Neural progenitor cell (in vitro differentiated cells): ENCODE results near the gene TMEM240. TPM values are rescaled to one million over a fixed set of nuclear protein-coding genes. Genes with fewer than 3 reads are reported as not detected.

Source experiments
- DNase-seq: peaks from one replicate; pipeline ENCODE4 v3.0.0-alpha.2; 2016; ENCODE audit warnings: low spot score
- H2AFZ ChIP-seq: fragments of 200-600 bp; sonication (generic); replicated peaks from 2 replicates; pipeline ENCODE4 v1.6.1; 2016; ENCODE audit warnings: antibody characterized with exemption
- H3F3A ChIP-seq: fragments of 200-600 bp; sonication (generic); 2 replicates; pipeline ENCODE4 v1.6.1; 2016; ENCODE audit warnings: antibody characterized with exemption, low read depth
- H3K27ac ChIP-seq: fragments of 200-600 bp; sonication (generic); 2 replicates; pipeline ENCODE4 v1.5.1; 2016; ENCODE audit warnings: mild to moderate bottlenecking
- H3K27me3 ChIP-seq: fragments of 200-600 bp; sonication (generic); 2 replicates; pipeline ENCODE4 v1.6.1; 2016; ENCODE audit warnings: mild to moderate bottlenecking, moderate library complexity
- H3K36me3 ChIP-seq: fragments of 200-600 bp; sonication (generic); 2 replicates; pipeline ENCODE4 v1.5.1; 2016
- H3K4me1 ChIP-seq: fragments of 200-600 bp; sonication (generic); 2 replicates; pipeline ENCODE4 v1.6.1; 2016; ENCODE audit warnings: mixed run types
- H3K4me2 ChIP-seq: fragments of 200-600 bp; sonication (generic); 2 replicates; pipeline ENCODE4 v1.6.1; 2016
- H3K4me3 ChIP-seq: fragments of 200-600 bp; sonication (generic); 2 replicates; pipeline ENCODE4 v1.5.1; 2016
- H3K79me2 ChIP-seq: fragments of 200-600 bp; sonication (generic); 2 replicates; pipeline ENCODE4 v1.6.1; 2016; ENCODE audit warnings: low read depth
- H3K9ac ChIP-seq: fragments of 200-600 bp; sonication (generic); 2 replicates; pipeline ENCODE4 v1.6.1; 2016
- H3K9me3 ChIP-seq: fragments of 200-600 bp; sonication (generic); 2 replicates; pipeline ENCODE4 v1.5.1; 2016; ENCODE audit warnings: low read depth
- H4K20me1 ChIP-seq: fragments of 200-600 bp; sonication (generic); 2 replicates; pipeline ENCODE4 v1.6.1; 2016; ENCODE audit warnings: low read depth
- H3K27ac Mint-ChIP-seq: 3 replicates; pipeline ENCODE4 v1.8.0; 2021; ENCODE audit warnings: mixed read lengths
- H3K27me3 Mint-ChIP-seq: 2 replicates; pipeline ENCODE4 v1.8.0; 2022; ENCODE audit warnings: low read depth, mild to moderate bottlenecking, inconsistent platforms, moderate library complexity, mixed read lengths; ENCODE audit not compliant: insufficient read depth
- H3K36me3 Mint-ChIP-seq: 3 replicates; pipeline ENCODE4 v1.8.0; 2021; ENCODE audit warnings: mixed read lengths
- H3K4me1 Mint-ChIP-seq: 3 replicates; pipeline ENCODE4 v1.8.0; 2021; ENCODE audit warnings: mixed read lengths
- H3K4me3 Mint-ChIP-seq: 3 replicates; pipeline ENCODE4 v1.8.0; 2021; ENCODE audit warnings: mild to moderate bottlenecking, moderate library complexity, mixed read lengths
- H3K9me3 Mint-ChIP-seq: 3 replicates; pipeline ENCODE4 v1.8.0; 2020; ENCODE audit warnings: mixed read lengths
- CTCF ChIP-seq: fragments of 200-600 bp; sonication (generic); IDR thresholded peaks from 2 replicates; pipeline ENCODE4 v1.5.1; 2017; ENCODE audit warnings: antibody characterized with exemption, mild to moderate bottlenecking
- EZH2 ChIP-seq: fragments of 200-600 bp; sonication (generic); IDR thresholded peaks from 2 replicates; pipeline ENCODE4 v1.6.1; 2017; ENCODE audit warnings: antibody characterized with exemption, mild to moderate bottlenecking, moderate library complexity
- EZH2phosphoT487 ChIP-seq: fragments of 200-600 bp; sonication (generic); IDR thresholded peaks from 2 replicates; pipeline ENCODE4 v1.6.1; 2017; ENCODE audit warnings: antibody characterized with exemption
- total RNA-seq: library from RNA; depleted of rRNA; stranded (reverse); fragments of >200 nt; gene quantifications from 2 replicates; pipeline ENCODE4 v1.2.3, GENCODE V29; 2015; ENCODE audit warnings: low replicate concordance

The TMEM240 gene
- total RNA-seq, 1 donor from 2014 or later: 8.0 TPM

- peaks cover 14% of the 10 kb centered on the region for H3K4me1 Mint-ChIP-seq
- TF ChIP-seq EZH2: no peak
- no peaks in the 10 kb centered on the region for H3K27me3 ChIP-seq
- no peak overlapping the region for H2AFZ ChIP-seq
- DNase-seq: no peak
- H3K4me3 Mint-ChIP-seq: peak overlapping the region; percentile 62
- peaks cover 3% of the 10 kb centered on the region for H3F3A ChIP-seq
- H3K36me3 Mint-ChIP-seq: peaks cover 2% of the 10 kb centered on the region
- H3K27me3 Mint-ChIP-seq: peaks cover 6% of the 10 kb centered on the region
- H3K4me2 ChIP-seq: no peak overlapping the region
- H3K27ac Mint-ChIP-seq: no peak overlapping the region
- H3K9me3 Mint-ChIP-seq: no peaks in the 10 kb centered on the region
- H3K4me1 ChIP-seq: no peaks in the 10 kb centered on the region
- no peak overlapping the region for H3K27ac ChIP-seq
- H3K9me3 ChIP-seq: no peaks in the 10 kb centered on the region
- H4K20me1 ChIP-seq: peaks cover 22% of the 10 kb centered on the region
- H3K9ac ChIP-seq: no peak overlapping the region
- H3K79me2 ChIP-seq: peaks cover 33% of the 10 kb centered on the region
- no peaks in the 10 kb centered on the region for H3K36me3 ChIP-seq
- no peak overlapping the region for H3K4me3 ChIP-seq
Measured at GRCh38 chr1:1553821-1554494, 13.5 kb upstream of the TMEM240 start.

- H3F3A ChIP-seq: peaks cover 3% of the 10 kb centered on the region
- TF ChIP-seq EZH2phosphoT487: no peak
- TF ChIP-seq EZH2: no peak
- no peak for TF ChIP-seq CTCF
- H3K27me3 ChIP-seq: no peaks in the 10 kb centered on the region
- H3K27ac ChIP-seq: peak overlapping the region; percentile 13
- Mint-ChIP-seq H3K9me3 (no peaks in the 10 kb centered on the region), H3K36me3 (no peaks in the 10 kb centered on the region), H3K4me3 (no peak overlapping the region), H3K27me3 (peaks cover 7% of the 10 kb centered on the region), H3K4me1 (peaks cover 14% of the 10 kb centered on the region), H3K27ac (no peak overlapping the region)
- no peaks in the 10 kb centered on the region for H3K4me1 ChIP-seq
- H3K9me3 ChIP-seq: no peaks in the 10 kb centered on the region
- no peaks in the 10 kb centered on the region for H3K36me3 ChIP-seq
- H3K4me3 ChIP-seq: no peak overlapping the region
- H3K4me2 ChIP-seq: no peak overlapping the region
- DNase-seq: no peak
- no peak overlapping the region for H3K9ac ChIP-seq
- peaks cover 33% of the 10 kb centered on the region for H3K79me2 ChIP-seq
- no peak overlapping the region for H2AFZ ChIP-seq
- peaks cover 22% of the 10 kb centered on the region for H4K20me1 ChIP-seq
Measured at GRCh38 chr1:1552263-1552639, 11.8 kb upstream of the TMEM240 start.

- Histone ChIP-seq H3K36me3 (no peaks in the 10 kb centered on the region), H3K27ac (no peak overlapping the region), H3K4me1 (no peaks in the 10 kb centered on the region), H3F3A (peaks cover 3% of the 10 kb centered on the region), H3K4me2 (no peak overlapping the region), H3K27me3 (no peaks in the 10 kb centered on the region), H3K9me3 (no peaks in the 10 kb centered on the region), H3K4me3 (no peak overlapping the region), H4K20me1 (peaks cover 22% of the 10 kb centered on the region), H3K9ac (no peak overlapping the region), H2AFZ (no peak overlapping the region), H3K79me2 (peaks cover 33% of the 10 kb centered on the region)
- no peak overlapping the region for H3K27ac Mint-ChIP-seq
- no peak for DNase-seq
- no peak overlapping the region for H3K4me3 Mint-ChIP-seq
- H3K27me3 Mint-ChIP-seq: peaks cover 7% of the 10 kb centered on the region
- TF ChIP-seq EZH2 (no peak), CTCF (no peak), EZH2phosphoT487 (no peak)
- H3K36me3 Mint-ChIP-seq: no peaks in the 10 kb centered on the region
- H3K9me3 Mint-ChIP-seq: no peaks in the 10 kb centered on the region
- H3K4me1 Mint-ChIP-seq: peaks cover 14% of the 10 kb centered on the region
Measured at GRCh38 chr1:1551524-1552262, 11.3 kb upstream of the TMEM240 start.
